ENCODE data around the gene S100P.

S100P gene

DNA sequence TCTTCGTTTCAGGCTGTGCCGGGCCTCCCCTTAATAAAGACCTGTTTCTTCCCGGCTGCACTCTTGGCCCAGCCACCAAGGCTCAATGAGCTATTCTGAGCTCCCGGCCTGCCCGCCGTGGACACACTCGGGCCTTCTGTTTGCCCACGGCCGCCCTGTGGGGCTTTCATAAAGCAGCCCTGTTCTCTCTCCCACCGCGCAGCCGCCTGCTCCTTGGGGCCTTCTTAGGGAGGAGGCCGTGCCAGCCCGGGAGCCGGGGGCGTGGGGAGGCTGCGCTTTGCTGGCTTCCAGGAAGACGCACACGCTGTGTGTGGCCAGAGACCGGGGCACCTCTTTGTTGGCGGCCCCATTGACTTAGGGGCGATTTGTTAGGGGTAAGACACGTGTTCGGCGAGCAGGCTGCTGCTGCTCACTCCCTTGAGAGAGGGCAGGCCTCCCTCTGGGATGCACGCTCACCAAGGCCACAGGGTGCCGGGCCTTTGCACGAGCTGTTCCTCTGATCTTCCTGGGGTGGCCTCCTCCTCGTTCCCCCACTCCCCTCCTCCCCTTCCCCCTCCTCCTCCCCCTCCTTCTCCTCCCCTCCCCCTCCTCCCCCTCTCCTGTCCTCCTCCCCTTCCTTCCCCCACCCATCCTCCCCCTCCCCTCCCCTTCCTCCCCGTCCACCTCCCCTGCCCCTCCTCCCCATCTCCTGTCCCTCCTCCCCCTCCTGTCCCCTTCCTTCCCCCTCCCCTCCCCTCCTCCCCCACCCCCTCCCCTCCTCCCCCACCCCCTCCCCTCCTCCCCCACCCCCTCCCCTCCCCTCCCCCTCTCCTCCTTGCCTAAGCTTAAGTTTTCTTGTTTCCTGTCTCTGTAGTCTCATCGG is 33.6 kb downstream of the S100P start:
- no peak for DNase-seq

DNA sequence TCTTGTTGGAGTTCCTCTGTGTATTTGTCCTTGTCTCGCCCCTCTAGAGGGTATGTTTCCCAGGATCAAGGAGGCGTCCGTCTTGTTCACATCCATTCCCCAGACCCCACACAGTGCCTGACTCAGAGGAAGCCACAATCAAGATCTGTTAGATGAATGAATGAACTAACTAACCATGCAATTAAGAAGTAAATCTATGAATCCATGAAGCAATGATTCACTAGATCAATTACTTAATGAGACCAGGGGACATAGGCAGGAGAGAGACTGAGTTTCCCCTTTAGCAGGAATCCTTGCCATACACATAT is 34.2 kb downstream of the S100P start:
- DNase-seq, result no peak

DNA sequence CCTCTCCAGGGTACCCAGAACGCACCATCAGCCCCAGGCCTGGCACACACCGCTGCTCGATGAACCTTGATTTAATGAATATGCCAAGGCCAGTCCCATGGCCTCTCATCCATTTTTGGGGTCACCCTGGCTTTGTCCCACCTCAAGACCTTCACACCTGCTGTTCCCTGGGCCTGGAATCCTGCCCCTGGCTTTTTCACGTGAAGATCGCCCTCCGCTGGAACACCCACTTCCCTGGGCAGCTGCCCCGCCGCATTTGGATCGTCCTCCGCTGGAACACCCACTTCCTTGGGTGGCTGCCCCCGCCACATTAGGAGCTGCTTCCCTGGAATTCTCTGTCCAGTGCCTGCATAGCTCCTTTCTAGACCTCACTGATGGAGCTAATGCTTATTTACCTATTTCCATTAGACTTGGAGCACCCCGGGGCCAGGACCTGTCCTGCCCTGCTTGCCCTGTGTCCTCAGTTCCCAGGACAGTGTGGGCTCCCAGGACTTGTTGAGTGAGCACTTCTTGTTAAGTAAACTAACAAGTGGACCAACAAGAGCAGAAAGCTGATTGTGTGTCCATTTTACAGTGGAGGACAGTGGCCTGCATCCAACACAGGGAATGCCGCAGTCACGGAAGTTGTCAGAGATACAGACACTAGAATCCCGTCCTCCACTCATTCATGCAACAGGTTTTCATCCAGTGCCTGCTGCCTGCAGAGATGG is 34.8 kb downstream of the S100P start:
- DNase-seq, result no peak

DNA sequence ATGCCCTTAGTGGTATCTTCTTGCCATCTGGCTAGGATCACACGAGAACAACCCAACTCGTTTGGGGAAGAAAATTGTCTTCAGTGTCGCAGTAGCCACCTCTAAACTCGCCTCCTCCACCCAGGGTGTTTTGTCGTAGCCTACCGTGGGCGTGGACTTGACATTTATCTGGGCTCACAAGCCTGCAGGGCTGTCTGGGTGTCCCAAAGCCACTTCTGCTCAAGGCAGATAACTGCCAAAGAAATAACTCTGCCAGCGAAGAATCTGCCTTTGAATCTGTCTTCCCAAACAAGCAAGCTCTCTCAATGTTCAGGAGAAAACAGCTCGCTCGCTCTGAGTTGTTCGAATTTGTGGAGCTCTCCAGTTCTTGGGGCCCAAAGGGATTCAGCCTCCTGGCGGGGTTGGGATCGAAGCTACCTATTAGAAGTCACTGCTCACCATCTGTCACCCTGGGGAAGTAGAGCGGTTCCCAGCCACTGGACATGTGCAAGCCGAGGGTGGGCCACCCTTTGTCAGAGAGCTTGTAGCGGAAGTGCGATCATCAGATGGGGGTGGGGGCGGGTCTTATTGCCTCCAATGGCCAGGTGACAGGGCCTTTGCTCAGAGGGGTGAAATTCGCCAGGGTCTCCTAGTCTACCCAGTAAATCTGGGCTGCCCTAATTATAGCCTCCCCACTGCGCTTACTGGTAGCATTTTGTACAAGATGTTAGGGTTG is 37.1 kb downstream of the S100P start:
- DNase-seq, result no peak

DNA sequence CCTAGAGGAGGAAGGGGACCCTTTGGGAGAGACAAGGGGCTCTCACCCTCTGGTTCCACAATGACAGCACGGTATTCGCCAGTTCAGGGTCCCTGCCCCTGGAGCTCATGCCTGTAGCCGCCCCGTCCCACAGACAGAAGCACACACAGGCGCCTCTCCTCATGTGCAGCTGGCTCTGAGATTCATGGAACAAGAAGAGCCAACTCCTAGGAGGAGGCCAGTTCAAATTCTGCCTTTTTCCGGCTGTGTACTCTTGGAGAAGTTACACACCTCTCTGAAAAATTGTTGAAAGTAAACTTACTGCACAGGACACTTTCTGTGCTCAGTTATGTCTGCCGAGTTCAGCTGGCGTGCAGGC is 37.6 kb downstream of the S100P start:
- DNase-seq, result no peak

DNA sequence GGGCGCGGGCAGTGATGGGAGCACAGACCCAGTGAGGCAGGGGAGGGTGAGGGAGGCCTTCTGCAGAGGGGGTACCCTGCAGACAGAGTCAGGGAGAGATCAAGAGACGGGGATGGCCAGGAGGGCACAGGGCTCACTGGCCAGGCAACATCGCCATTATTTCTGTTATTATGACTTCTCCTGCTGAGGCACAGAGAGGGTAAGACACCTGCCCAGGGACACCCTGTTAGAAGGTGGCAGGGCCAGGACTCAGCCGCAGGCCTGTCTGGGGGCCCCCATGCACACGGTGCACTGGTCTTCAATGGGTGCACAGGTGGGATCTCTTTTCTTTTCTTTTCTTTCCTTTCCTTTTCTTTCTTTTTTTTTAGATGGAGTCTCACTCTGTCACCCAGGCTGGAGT is 38.1 kb downstream of the S100P start:
- DNase-seq, result no peak

DNA sequence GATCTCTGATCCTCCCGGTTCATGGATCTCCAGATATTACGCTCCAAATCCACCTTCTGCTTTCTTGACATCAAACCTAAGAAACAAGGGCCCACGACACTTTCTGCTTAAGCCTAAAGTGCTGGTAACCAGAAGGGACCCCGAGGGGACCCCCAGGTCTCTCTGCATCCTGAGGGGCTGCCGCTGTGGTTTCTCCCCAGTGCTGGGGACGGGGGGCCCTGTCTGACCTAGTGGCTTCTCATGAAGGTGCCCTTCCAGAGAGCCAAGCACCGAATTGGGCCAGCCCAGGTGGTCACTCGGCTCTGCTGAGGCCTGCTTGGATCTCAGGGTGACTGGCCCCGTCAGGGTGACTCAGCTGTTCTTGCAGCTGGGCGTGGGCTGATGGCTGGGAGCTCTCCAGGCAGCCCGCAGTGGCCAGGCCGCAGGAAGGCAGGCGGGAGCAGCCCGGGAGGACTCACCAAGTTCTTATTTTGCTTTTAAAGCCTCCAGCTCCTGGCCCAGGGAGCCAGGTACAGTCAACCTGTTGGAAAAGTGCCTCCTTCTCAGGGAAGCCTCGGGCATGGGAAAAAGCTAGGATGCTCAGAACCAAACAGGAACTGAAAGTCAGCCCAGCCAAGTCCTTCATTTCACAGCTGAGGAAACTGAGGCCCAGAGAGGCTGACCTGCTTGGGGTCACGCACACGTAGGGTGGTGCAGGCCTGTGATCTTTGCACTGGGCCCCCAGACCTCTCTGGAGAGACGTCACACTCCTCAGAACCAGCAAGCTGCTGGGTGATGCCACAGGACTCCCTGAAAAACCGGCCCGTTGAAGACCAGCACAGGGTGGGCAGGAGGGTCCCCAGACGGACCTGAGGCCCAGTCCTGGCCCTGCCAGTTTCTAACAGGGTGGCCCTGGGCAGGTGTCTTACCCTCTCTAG is 39.0 kb downstream of the S100P start:
- DNase-seq, result no peak

DNA sequence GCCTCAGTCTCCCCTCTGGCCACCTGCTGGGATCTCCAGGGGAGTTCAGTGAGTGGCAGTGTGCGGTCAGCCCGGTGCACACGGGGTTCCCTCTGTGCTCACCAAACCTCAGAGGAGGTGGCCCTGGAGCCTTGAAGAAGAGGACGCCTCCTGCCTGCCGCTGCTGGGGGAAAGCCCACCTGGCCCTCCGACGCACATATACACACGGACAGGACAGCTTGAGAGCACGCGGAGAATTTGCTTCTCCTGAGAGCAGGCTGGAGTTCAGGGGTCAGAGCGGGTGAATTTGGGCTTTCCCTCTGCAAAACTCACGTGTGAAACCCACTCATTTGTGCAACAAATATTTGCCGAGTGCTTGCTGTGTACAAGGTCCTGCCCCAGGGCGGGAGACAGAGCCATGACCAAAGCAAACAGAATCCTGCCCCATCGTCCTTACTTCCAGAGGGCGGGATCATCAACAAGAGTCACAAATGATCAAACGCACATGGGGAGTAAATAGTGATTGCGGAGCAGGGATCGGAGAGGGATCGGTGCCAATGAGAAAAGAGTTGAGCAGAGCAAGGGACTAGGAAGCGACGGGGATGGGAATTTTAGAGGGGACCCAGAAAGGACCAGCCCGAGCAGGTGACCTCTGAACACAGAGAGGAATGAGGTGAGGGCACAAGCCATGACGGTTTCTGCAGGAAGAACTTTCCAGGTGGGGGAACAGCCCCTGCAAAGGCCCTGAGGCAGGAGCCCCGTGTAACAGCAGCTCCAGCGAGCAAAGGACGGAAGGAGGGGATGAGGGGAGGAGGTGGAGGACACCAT is 39.9 kb downstream of the S100P start:
- no peak for DNase-seq

DNA sequence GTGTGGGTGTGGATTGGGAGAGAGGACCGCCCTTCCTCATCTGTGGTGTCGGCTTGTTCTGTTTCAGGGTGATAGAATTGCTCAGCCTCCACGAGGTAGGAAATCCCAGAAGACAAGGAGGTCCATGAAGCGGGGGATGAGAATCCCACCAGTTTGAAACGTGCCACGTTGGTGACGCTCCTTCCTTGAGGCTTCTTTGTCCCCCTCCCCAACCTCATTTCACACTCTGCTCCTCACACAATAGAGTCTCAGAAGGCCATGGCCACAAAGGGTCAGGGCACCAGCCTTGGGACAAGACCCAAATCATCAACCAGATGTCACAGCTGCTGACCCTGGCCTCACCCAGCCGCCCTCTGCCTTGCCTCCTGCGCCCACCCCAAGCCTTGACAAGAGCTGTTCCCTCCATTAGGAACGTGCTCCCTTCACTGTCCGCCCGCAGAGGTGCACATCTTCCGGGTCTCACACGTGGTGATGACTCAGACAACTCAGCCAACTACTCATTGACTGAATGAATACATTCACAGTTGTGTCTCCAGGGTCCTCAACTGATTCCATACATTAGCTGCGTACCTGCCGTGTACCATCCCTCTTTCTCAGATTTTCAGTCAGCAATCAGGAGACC is 40.6 kb downstream of the S100P start:
- no peak for DNase-seq

DNA sequence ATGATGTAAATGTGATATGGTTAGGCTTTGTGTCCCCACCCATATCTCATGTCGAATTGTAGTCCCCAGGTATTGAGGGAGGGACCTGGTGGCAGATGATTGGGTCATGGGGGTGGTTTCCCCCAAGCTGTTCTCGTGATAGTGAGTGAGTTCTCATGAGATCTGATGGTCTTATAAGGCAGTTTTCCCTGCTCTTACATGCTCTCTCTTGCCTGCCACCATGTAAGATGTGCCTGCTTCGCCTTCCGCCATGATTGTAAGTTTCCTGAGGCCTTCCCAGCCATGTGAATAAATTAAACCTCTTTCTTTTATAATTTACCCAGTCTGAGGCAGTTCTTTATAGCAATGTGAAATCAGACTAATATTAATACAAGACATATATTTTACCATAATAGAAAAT is 46.2 kb downstream of the S100P start:
- DNase-seq, result no peak

DNA sequence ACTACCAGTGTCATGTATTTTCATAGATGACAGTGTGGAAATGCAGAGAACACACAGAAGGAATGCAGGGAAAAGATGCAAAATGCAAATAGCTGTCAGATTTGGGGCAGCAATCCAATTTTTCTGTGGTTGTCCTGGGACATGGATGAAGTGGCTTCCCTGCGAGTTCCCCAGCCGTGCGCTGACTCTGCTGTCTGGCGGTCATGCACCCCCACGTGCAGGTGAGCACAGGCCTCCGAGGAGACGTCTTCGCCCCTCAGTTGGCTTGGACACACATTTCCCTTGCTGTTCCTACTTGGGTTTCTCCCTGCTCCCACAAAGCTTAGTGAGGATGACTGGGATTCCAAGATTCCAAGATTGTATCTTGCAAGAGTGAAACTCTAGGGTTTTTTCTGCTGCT is 46.7 kb downstream of the S100P start:
- DNase-seq, result no peak

DNA sequence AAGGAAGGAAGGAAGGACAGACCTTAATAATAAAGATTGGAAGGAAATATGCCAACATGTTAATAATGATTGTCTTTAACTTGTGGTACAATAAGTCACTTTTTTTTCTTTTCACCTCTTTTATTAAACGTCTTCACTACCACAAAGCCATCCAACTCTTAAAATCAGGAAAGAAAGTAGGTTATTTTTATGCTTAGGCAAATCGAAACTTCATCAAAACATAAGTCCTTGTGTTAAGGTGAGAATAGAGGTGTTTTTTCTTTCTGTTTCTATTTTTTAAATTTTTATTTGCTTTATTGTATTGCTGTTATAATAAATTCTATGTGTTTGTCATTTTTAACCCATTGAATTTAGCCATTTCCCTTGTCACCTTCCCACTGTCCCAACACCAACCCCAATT is 48.8 kb downstream of the S100P start:
- DNase-seq, result no peak

DNA sequence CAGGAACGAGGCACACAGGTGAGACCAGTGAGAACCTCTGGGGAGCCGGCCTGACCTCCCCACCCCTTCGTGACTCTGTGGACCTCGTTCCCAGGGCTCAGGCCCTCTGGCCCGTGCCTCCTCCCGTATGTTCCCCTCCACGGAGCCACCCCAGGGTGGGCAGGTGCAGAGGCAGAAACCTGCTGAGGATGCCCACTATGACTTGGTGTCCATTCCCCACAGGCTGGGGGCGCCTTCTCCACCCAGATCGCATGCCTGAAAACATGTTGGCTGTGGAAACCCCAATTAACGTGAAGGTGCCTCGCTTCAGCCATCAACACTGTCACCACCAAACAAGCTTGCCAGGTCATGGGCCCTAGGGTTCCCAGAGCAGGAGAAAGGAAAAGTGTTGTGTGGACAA is 49.3 kb downstream of the S100P start:
- DNase-seq, result no peak
